Hematopoietic multipotent progenitor cell treated with erythropoietin and hydrocortisone succinate and interleukin-3 and kit ligand, for 17 days (in vitro differentiated cells): Measurements from ENCODE around the gene TMEM213.

Source experiments
- DNase-seq: peaks from one replicate; pipeline ENCODE4 v3.0.0-alpha.2; 2015; ENCODE audit warnings: low spot score

The TMEM213 gene, protein sequence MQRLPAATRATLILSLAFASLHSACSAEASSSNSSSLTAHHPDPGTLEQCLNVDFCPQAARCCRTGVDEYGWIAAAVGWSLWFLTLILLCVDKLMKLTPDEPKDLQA

DNA sequence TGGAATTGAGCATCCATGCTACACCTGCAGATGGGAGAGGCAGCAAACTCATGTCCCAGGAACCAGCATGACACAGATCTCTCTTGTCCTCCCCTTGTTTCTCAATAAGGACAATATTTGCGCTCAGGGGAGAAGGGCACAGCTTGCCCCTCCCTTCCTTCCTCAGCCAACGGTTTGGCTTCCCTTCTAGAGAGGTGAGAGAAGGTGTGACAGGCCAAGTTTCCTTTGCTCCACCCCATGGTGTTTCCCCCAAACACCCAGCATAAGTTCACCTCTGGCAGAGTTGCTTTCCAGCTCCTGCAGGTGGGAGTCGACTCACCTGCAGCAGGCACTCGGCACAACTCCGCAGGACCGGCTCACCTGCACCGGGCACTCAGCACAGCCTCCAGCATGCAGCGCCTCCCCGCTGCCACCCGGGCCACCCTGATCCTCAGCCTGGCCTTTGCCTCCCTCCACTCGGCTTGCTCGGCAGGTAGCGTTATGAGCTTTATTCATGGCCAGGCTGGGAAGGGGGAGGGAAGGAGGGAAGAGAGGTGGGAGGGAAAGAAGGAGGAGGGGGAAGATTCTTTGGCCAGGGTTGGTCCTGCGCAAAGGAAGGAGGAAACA is at the start of gene TMEM213, which contains the start of gene ATP6V0A4:
TMEM213 (plus strand) TSS at position 280 of the 606 bp plus-strand sequence; CDS start at position 391, 111 bp downstream.
ATP6V0A4 (minus strand) TSS at position 482 of the 606 bp plus-strand sequence. CDS start 26,949 bp downstream, outside the sequence.
- no peak for DNase-seq

DNA sequence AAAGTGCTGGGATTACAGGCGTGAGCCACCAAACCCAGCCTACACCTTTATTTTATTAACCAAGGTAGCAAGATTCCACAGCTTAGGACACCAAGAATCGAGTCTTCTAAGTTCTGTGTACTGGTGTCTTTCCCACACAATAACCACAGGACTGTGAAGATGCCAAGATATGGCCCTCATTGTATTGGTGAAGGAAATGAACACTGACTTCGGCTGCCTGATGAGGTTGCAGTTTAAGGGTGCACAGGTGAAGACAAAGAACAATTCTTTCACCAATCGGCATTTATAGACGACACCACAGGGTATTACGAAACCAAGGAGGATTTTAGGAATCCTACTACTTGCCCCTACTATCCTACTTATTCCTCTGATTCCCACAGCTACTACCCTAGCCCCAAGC is 49.1 kb upstream of the TMEM213 start:
- no peak for DNase-seq

DNA sequence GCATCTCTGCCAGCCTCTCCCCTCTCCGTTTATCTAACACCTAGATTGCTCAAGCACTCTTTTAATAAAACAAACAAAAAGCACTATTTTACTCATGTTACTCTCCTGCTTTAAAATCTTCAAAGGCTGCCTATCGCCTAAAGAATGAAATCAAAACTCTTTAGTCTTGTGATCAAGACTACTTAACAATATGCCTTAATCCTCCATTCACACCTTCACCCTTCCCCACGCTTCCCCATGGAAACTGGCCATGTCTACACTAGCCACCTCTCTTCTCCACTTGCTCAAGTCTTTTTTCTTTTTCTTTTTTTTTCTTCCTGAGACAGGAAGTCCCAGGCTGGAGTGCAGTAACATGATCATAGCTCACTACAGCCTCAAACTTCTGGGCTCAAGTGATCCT is 47.8 kb upstream of the TMEM213 start:
- DNase-seq = no peak

- DNase-seq = no peak
These were observed 47.3 kb upstream of the TMEM213 start for GRCh38 chr7:138750473-138750872.

DNA sequence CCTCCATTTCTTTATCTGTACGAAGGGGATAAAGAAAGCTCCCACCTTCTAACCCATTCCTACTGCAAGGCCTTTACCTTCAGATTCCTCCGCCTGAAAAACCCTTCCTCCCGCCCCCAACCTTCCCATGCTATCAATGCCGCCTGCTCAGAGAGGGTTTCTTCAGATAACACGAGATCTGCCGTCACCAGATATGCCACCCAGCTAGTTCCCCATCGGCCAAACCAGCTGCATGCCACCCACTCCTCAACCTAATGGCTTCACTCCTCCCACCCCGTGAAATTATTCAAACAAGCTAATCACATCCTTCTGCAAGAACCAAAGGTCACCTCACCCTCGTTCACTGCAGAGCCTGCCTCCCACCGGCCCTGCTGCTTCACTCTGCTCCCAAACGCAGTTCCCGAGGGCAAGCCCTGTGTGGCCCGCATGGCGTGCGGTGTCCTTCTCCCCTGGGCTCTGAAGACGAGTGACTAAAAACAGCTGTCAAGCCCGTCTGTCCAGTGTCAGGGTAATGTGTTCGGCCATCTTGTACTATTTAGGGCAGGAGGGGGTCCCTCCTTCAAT is 46.8 kb upstream of the TMEM213 start:
- no peak for DNase-seq

- no peak for DNase-seq
These were observed 45.2 kb upstream of the TMEM213 start for GRCh38 chr7:138752518-138753149.

DNA sequence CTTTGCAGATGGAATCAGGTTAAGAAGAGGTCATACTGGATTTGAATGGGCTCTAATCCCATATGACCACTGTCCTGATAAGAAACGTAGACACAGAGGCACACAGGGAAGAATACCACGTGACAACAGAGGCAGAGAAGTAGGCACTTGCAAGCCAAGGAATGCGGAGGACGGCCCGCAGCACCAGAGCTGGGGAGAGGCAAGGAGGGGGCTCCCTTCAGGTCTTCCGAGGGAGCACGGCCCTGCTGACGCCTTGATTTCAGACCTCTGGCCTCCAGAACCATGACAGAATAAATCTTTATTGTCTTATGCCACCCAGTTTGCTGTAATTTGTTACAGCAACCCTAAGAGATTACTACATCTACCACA is 44.7 kb upstream of the TMEM213 start:
- no peak for DNase-seq

- no peak for DNase-seq
These were observed 44.2 kb upstream of the TMEM213 start for GRCh38 chr7:138753610-138754009.

DNA sequence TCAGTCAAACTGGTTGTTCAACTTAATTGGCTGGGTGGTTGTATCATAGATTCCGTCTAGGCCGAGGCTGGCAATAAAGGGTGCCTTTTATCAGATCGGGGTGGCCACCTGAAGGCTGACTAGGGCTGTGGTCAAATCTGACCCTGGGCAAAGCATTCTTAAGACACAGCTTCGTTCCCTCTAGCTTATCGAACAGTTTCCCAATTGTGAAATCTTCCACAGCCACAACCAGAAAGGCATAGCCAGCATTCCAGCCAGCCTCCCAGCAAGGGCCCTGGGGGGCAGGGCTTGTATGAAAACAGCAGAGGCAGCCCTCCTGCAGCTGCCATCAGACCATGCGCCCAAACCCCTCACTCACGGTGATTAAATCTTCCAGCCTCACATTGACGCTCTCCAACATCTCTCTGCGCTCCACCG is 42.5 kb upstream of the TMEM213 start:
- DNase-seq = no peak

GRCh38 chr7:138755842-138756590 is 41.8 kb upstream of the TMEM213 start:
- DNase-seq = no peak

DNA sequence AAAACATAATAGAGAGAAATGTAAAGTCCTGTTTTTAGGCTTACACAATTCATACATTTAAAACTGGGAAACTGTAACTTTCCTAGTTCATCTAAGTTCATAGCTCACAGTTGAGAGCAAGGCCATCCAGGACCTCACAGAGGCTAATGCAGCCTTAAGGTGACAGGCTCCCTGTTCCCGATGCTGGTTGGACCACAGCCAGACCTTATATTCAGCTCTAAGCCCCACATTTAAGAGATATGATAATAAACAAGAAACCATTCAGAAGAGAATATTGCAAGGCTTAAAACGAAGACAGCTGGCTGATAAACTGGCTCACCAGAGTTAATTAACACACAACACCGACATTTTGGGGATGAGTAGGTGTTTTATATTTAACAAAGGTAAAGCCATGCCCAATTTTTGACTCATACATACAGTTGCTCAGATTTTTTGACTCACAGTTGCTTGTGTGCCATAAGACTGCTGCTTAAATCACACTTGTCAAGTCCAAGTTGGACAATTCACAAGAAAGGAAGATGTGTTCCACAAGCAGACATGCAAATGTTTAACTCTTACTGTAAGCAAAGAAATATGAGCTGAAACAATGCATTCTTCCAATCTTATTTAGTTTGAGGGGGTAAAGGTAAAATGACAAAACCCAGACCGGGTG is 41.1 kb upstream of the TMEM213 start:
- no peak for DNase-seq

DNA sequence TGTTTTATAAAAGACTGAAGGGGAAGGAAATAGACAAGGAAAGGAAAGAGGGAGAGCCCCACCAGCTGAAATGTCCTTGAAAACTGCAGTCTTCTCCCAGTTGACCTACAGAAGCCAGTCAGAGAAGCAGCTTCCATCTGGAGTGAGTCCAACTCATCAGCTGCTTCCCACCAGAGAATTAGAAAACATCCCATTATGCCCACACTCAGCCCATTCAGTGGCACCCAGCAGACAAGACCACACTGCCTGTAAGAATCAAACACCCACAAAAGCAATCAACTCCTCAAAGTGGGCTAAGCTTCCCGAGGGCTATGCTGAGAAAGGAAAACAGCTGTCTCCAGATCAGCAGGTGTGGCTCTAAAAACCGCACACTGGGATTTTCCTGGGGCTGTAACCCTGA is 29.6 kb upstream of the TMEM213 start:
- DNase-seq = no peak

GRCh38 chr7:138770904-138771303 is 26.9 kb upstream of the TMEM213 start:
- DNase-seq = no peak

DNA sequence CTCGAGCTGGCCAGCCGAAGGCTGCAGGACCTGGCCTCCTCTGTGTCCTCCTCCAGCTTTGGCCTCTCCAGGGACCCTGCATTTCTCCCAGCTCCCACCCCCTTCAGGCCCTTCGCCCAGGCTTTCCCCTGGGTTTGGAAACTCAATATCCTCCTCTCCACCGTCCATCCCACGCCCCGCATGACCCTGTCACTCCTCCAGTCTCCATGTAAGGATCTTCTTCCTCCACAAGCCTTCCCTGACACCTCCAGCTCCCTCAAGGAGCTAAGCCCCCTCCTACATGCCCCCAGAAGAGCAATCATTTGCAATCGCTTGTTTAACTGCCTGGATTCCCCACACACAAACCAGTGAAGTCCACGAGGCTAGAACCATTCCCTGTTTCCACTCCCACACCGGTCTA is 24.6 kb upstream of the TMEM213 start:
- DNase-seq = no peak

- DNase-seq = no peak
These were observed 24.0 kb upstream of the TMEM213 start for GRCh38 chr7:138773817-138774216.

DNA sequence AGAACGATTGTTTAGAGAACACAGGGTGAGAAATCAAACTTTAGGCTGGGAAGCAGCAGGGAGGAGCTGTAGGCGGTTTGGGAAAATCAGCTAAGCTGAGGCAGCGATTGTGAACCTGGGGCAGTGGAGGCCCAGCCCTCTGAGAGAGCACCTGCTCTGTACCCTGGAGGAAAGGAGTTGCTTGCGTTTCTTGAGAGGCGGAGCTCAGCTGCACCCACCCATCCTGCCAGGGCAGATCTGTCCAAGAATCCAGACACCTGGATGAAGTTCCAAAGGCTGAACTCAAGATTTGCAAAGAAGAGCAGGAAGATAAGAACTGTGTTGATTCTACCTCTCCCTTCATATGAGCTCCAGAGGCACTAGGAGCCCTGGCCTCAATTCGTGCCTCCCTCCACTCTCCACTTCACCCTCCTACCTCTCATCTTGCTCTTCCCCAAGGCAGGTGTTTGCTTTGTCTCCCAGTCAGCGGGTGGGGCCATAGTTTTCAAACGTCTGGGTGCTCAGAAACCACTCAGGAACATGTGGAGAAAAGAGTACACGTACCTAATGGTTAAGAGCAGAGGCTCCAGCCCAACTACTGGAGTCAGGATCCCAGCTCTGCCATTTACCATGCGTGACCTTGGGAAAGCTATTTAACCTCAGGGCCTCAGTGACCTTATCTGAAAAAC is 21.5 kb upstream of the TMEM213 start:
- DNase-seq = no peak

DNA sequence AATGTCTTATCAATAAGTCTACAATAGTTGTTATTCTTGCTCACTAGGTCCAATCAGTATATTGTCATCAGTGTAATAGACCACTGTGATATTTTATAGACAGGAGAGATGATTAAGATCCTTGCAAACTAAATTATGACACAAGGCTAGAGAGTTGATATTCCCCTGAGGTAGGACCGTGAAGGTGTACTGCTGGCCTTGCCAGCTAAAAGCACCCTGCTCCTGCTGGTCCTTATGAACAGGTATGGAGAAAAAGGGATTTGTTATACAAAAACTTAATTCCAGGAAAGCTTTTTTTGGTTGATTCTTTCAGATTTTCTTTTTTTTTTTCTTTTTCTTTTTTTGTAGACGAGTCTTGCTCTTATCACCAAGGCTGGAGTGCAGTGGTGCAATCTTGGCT is 16.8 kb upstream of the TMEM213 start:
- DNase-seq = no peak

DNA sequence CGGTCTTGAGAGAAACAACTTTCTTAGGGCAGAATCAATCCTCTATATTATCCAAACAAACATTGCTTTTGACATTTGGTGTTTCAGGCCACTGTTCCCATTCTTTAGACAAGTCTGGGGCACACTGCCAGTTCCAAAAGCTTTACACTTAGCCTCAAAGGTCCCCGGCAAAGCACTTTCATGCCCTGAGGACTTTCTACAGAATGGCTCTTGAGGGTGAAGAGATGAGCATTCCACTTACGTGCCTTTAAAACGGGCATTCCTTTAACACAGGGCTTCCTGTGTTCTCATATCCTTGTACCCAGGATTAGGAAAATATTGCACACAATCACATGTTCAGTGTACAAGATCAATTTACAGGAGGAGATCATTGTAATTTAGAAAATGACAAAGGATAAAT is 13.1 kb upstream of the TMEM213 start:
- DNase-seq = no peak

GRCh38 chr7:138785587-138786437 is 12.0 kb upstream of the TMEM213 start:
- no peak for DNase-seq

DNA sequence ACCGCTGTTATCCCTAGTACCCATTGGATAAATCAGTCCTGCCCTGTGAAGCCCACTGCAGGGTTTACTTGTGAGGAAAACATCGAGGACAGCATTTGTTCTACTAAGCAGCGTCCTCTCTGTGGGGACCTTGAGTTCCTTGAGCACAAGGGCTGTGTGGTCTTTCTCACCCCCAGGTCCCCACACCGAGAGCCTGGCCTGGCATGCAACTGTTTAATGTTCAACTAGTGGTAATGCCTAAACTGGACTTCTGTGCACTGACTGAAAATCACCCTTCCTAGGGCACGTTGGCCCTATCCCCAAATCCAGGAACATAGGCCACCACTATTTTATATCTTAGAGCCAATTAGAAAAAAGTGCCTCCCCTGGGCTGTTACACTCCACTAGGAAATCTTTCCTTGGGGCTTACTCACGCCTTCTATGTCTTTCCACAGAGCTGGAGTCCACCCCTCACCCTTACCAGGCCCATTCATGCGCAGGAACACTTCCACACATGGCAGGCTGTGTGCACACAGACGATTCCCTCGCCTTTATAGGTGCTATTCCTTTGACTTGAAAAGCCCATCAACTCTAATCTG is 1.7 kb upstream of the TMEM213 start:
- no peak for DNase-seq
